Measurements from ENCODE around the gene ST3GAL4.
A peak's percentile ranks its signal among the peaks of the same experiment; 100 is the strongest.

ST3GAL4 gene

DNA sequence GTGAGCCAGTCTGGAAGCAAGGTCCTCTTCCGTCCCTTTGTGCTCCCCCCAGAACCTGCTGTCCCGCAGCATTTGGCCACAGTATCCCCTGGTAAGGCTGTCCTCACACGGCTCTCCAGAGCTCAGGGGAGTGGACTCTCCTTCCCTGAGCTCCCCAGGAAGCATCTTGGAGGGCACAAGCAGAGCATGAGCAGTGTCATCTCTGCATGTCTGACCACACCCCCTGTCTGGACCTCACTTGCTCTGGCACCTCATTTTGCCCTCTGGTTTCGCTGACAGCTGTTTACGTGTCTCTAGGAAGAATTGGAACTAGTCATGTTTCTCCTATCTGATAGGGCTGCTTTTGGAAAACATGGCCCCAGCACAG, 36.1 kb upstream of the ST3GAL4 start:
- H3K4me1 ChIP-seq (ENCODE audit: insufficient read depth, poor library complexity, severe bottlenecking), result peaks cover 22% of the 10 kb centered on the region
- H3K36me3 ChIP-seq (ENCODE audit: low read depth), result peaks cover 3% of the 10 kb centered on the region; the same call in 1 of the 2 replicates
- ATAC-seq (ENCODE audit: low read depth), result no peak
- peak; percentile 6 for DNase-seq (ENCODE audit: low spot score)
- H3K4me3 ChIP-seq (ENCODE audit: severe bottlenecking), result no peak overlapping the region
- H3K9me3 ChIP-seq (ENCODE audit: severe bottlenecking), result no peaks in the 10 kb centered on the region
- H3K27ac ChIP-seq (ENCODE audit: poor library complexity, severe bottlenecking), result peak overlapping the region; percentile 94
- TF ChIP-seq CTCF (IDR thresholded peaks at IDR 0.05; ENCODE audit: poor library complexity, severe bottlenecking), result no peak
- no peaks in the 10 kb centered on the region for H3K27me3 ChIP-seq (ENCODE audit: insufficient read depth, poor library complexity, severe bottlenecking)

- Histone ChIP-seq H3K36me3 (ENCODE audit: low read depth) (no peaks in the 10 kb centered on the region), H3K9me3 (ENCODE audit: severe bottlenecking) (no peaks in the 10 kb centered on the region), H3K27me3 (ENCODE audit: insufficient read depth, poor library complexity, severe bottlenecking) (no peaks in the 10 kb centered on the region), H3K27ac (ENCODE audit: poor library complexity, severe bottlenecking) (no peak overlapping the region), H3K4me1 (ENCODE audit: insufficient read depth, poor library complexity, severe bottlenecking) (peaks cover 15% of the 10 kb centered on the region), H3K4me3 (ENCODE audit: severe bottlenecking) (no peak overlapping the region)
- DNase-seq (ENCODE audit: low spot score) (no peak), ATAC-seq (ENCODE audit: low read depth) (no peak)
- TF ChIP-seq CTCF (IDR thresholded peaks at IDR 0.05; ENCODE audit: poor library complexity, severe bottlenecking), result no peak
These were observed 32.5 kb upstream of the ST3GAL4 start for GRCh38 chr11:126322996-126323395.

DNA sequence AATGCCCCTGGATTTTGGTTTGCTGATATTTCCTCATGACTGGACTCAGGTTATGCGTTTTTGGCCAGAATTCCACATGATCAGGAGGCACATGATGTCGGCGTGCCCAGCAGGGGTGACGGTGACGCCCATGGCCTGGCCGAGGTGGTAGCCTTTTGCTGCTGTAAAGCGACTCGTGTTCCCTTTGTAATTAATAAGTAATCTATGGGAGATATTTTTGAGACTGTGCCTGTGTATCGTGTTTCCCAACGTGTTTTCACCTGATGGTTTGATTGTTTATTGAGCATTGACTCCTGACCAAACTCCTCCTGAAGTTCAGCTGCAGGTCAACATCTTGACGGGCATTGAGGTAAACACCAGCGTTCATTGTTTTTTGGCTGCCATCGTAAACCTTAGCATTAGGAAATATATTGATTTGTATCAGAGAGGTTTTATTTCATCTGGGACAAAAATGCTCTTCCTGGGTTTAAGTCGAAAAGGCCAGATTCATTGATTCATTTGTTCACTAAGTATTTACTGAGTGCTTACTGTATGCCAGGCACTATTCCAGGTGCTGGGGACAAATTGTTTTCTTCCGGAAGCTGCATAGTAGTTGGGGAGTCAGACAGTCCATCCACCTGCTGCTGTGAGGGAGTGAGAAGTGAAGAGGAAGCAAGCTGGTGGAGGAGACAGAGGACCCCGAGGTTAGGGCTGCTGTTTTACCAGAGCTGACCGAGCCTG, 28.0 kb upstream of the ST3GAL4 start:
- Histone ChIP-seq H3K4me3 (ENCODE audit: severe bottlenecking) (no peak overlapping the region), H3K4me1 (ENCODE audit: insufficient read depth, poor library complexity, severe bottlenecking) (peaks cover 5% of the 10 kb centered on the region), H3K27ac (ENCODE audit: poor library complexity, severe bottlenecking) (no peak overlapping the region), H3K9me3 (ENCODE audit: severe bottlenecking) (no peaks in the 10 kb centered on the region), H3K27me3 (ENCODE audit: insufficient read depth, poor library complexity, severe bottlenecking) (no peaks in the 10 kb centered on the region), H3K36me3 (ENCODE audit: low read depth) (no peaks in the 10 kb centered on the region)
- ATAC-seq (ENCODE audit: low read depth) (no peak), DNase-seq (ENCODE audit: low spot score) (no peak)
- no peak for TF ChIP-seq CTCF (IDR thresholded peaks at IDR 0.05; ENCODE audit: poor library complexity, severe bottlenecking)

- Histone ChIP-seq H3K4me3 (ENCODE audit: severe bottlenecking) (no peak overlapping the region), H3K9me3 (ENCODE audit: severe bottlenecking) (no peaks in the 10 kb centered on the region), H3K27me3 (ENCODE audit: insufficient read depth, poor library complexity, severe bottlenecking) (no peaks in the 10 kb centered on the region), H3K36me3 (ENCODE audit: low read depth) (no peaks in the 10 kb centered on the region), H3K4me1 (ENCODE audit: insufficient read depth, poor library complexity, severe bottlenecking) (peaks cover 7% of the 10 kb centered on the region), H3K27ac (ENCODE audit: poor library complexity, severe bottlenecking) (no peak overlapping the region)
- TF ChIP-seq CTCF (IDR thresholded peaks at IDR 0.05; ENCODE audit: poor library complexity, severe bottlenecking), result no peak
- DNase-seq (ENCODE audit: low spot score), result no peak
- no peak for ATAC-seq (ENCODE audit: low read depth)
These were observed 27.5 kb upstream of the ST3GAL4 start for GRCh38 chr11:126328001-126328390.

DNA sequence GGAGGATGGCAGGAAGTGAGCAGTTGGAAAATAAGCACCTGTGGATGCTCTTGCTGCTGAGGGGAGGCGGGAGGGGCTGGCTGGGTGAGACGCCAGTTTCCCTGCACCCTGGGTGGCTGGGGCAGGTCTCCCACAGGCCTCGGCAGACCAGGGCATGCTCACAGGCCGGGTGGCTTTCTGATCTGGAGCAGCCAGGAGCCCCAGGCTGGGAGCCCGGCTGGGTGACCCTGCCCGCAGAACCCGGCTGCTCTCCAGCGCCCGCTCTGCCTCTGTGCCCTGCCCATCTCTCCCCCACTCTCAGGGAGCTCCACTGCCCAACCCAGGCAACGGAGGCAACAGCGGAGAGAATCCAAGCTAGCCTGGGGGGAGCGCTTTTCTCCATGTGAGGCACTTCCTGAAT, 27.0 kb upstream of the ST3GAL4 start:
- Histone ChIP-seq H3K4me3 (ENCODE audit: severe bottlenecking) (no peak overlapping the region), H3K36me3 (ENCODE audit: low read depth) (no peaks in the 10 kb centered on the region), H3K4me1 (ENCODE audit: insufficient read depth, poor library complexity, severe bottlenecking) (peaks cover 7% of the 10 kb centered on the region)

More for the DNA sequence above, 27.0 kb upstream of the ST3GAL4 start:
- Histone ChIP-seq H3K27me3 (ENCODE audit: insufficient read depth, poor library complexity, severe bottlenecking) (no peaks in the 10 kb centered on the region), H3K9me3 (ENCODE audit: severe bottlenecking) (no peaks in the 10 kb centered on the region), H3K27ac (ENCODE audit: poor library complexity, severe bottlenecking) (no peak overlapping the region)
- ATAC-seq (ENCODE audit: low read depth), result no peak
- no peak for TF ChIP-seq CTCF (IDR thresholded peaks at IDR 0.05; ENCODE audit: poor library complexity, severe bottlenecking)
- DNase-seq (ENCODE audit: low spot score), result no peak
